Measurements from ENCODE around the gene PITPNM2. TPM values are rescaled to one million over a fixed set of nuclear protein-coding genes. Genes with fewer than 3 reads are reported as not detected.

The PITPNM2 gene
- total and polyA plus RNA-seq, 9 of the 15 experiments (the other 6 are each of a cell fraction or from before 2014, with no cell fraction given) = 0.03 to 10.8 (median 2.9) TPM

DNA sequence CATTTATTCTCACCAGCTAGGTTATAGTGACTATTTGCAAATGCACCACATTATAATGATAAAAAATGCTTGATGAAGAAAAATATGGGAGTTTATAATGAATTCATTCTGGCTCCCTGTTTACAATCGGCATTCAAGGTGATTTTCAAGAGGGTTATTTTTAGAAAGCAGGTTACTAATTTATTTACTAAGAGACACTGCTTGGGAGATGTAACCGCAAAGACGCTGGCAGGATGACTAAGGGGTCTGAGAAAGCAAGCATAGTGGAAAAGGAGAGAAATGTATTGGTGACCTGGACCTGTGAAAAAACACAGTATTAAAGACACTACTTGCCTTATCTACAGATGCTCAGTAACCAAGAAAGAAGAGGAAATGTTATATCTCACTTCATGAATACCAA lies 13.3 kb upstream of the PITPNM2 start (continued):
- TF ChIP-seq, protein P1, sequence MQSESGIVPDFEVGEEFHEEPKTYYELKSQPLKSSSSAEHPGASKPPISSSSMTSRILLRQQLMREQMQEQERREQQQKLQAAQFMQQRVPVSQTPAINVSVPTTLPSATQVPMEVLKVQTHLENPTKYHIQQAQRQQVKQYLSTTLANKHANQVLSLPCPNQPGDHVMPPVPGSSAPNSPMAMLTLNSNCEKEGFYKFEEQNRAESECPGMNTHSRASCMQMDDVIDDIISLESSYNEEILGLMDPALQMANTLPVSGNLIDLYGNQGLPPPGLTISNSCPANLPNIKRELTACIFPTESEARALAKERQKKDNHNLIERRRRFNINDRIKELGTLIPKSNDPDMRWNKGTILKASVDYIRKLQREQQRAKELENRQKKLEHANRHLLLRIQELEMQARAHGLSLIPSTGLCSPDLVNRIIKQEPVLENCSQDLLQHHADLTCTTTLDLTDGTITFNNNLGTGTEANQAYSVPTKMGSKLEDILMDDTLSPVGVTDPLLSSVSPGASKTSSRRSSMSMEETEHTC (IDR thresholded peaks at IDR 0.05) = no peak
- TF ChIP-seq ID3 (CRISPR knock-in tag; IDR thresholded peaks at IDR 0.05) (no peak), ID3 (tag; IDR thresholded peaks at IDR 0.05) (no peak), CEBPZ (IDR thresholded peaks at IDR 0.05; ENCODE audit: borderline replicate concordance, low read depth, low read length) (no peak), MAX (CRISPR knock-in tag; IDR thresholded peaks at IDR 0.05) (no peak)
- TF ChIP-seq, protein P2, sequence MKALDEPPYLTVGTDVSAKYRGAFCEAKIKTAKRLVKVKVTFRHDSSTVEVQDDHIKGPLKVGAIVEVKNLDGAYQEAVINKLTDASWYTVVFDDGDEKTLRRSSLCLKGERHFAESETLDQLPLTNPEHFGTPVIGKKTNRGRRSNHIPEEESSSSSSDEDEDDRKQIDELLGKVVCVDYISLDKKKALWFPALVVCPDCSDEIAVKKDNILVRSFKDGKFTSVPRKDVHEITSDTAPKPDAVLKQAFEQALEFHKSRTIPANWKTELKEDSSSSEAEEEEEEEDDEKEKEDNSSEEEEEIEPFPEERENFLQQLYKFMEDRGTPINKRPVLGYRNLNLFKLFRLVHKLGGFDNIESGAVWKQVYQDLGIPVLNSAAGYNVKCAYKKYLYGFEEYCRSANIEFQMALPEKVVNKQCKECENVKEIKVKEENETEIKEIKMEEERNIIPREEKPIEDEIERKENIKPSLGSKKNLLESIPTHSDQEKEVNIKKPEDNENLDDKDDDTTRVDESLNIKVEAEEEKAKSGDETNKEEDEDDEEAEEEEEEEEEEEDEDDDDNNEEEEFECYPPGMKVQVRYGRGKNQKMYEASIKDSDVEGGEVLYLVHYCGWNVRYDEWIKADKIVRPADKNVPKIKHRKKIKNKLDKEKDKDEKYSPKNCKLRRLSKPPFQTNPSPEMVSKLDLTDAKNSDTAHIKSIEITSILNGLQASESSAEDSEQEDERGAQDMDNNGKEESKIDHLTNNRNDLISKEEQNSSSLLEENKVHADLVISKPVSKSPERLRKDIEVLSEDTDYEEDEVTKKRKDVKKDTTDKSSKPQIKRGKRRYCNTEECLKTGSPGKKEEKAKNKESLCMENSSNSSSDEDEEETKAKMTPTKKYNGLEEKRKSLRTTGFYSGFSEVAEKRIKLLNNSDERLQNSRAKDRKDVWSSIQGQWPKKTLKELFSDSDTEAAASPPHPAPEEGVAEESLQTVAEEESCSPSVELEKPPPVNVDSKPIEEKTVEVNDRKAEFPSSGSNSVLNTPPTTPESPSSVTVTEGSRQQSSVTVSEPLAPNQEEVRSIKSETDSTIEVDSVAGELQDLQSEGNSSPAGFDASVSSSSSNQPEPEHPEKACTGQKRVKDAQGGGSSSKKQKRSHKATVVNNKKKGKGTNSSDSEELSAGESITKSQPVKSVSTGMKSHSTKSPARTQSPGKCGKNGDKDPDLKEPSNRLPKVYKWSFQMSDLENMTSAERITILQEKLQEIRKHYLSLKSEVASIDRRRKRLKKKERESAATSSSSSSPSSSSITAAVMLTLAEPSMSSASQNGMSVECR (CRISPR knock-in tag; IDR thresholded peaks at IDR 0.05) = no peak

Measured in K562 (cell line).